CD4-positive, alpha-beta T cell treated with Interferon gamma for 1 hour (primary cell): ENCODE results near the gene DHX38.
"Not testable (repeated sequence)": the region's sequence is repeated elsewhere in the genome, so short reads cannot be mapped to it uniquely, and the experiment has no call there.

Experiments used
- DNase-seq: peaks from one replicate; pipeline ENCODE4 v3.0.0-alpha.2; 2020

DHX38 gene

DNA sequence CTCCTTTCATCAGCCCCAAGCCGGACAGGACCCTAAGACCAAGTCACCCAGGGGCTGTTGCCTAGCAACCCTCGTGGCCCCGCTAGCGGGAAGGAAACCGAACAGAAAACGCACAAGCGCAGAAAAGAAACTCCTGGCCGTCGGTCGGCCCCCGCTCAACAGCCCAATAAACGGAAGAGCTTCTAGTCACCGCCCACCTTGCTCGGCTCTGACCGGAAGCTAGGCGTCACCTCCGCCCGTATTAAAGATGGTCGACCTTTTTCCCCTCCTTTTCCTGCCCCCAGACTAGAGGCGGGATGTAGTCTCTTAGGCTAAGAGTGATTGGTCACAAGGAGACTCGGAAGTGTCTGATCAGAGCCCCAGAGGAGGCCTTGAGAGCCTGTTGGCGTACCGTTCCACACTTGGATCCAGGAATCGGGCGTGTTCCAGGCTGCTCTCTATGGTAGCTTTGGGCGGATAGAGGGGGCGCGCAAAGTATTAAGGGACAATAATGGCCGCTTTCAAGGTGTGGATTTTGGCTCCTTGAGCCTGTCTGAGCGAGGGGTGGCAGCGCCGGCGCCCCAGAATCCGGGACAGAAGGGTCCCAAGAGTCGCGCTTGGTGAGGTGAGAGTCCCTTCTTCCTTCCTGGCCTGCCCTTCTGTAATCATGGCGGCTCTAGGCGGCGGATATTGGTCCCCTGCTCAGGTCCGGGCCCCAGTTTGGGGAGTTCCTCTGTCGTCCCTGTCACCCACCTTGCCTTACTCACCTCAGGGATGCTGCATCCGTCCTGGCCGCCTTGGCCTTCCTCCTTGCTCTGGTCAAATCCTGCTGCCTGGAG lies at the start of gene DHX38, which contains the start of gene TXNL4B:
Gene DHX38 (plus strand): TSS at position 400 of the 818 bp plus-strand sequence. CDS start 2,311 bp downstream, outside the sequence.
Gene TXNL4B (minus strand): TSS at position 173 of the 818 bp plus-strand sequence. CDS start 2,871 bp downstream, outside the sequence.
- peak; percentile 95 for DNase-seq

DNA sequence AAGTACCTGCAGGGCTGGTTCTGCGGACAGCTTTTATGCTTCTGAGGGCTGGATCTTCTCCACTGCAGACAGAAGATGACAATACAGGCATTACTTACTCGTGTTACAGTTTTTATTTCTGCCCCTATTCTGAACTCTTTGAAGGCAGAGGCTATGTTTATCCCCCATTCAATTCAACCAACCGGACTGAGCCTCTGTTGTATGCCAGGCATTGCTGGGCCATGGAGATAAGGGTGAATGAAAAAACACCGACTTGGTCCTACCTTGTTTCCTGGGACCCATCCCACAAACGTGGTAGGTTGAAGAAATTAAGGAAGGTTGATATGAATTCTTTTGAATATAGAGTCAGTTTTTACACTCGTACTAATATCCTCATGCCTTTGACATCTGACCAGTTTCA lies 49.4 kb upstream of the DHX38 start:
- no peak for DNase-seq

DNA sequence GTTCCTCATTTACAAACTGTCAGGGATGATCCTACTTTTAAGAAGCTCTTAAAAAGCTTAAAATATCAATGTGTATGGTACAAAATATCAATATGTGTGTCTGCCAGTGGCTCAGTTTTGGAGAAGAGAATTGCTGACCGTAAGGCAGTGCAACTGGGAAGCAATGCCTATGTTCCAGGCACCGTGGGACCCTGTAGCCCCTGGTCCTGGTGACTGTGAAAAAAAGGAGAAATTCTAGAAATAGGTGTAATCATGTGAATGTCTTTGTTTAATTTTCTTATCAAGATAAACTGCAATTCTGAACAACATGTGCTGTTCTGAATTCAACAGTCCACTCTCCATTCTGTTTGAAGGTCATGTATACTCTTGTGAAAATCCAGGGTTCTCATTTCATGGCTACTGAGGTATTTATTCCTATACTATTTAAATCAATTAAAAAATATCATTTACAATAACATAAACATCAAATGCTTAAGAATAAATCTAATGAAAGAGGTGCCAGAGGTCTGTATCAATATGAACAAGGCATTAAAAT lies 48.8 kb upstream of the DHX38 start:
- no peak for DNase-seq

DNA sequence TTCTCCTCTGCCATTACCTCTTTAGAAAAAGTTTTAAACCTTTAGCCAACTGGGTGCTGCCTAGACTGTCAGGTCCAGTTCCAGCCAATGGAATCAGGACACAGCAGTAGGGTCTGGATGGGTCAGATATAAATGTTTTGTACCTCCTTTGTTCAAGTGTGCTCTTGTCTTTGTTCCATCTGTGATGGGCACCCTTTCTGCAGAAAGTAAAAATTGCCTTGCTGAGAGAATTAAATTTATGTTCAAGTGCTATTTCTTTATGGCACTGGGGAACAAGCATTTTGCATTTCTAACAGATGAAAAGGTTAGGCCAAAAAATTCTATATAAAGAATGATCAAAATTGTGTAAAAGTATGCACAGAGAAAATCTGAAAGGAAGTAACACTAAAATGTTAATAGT lies 44.5 kb upstream of the DHX38 start:
- DNase-seq = no peak

DNA sequence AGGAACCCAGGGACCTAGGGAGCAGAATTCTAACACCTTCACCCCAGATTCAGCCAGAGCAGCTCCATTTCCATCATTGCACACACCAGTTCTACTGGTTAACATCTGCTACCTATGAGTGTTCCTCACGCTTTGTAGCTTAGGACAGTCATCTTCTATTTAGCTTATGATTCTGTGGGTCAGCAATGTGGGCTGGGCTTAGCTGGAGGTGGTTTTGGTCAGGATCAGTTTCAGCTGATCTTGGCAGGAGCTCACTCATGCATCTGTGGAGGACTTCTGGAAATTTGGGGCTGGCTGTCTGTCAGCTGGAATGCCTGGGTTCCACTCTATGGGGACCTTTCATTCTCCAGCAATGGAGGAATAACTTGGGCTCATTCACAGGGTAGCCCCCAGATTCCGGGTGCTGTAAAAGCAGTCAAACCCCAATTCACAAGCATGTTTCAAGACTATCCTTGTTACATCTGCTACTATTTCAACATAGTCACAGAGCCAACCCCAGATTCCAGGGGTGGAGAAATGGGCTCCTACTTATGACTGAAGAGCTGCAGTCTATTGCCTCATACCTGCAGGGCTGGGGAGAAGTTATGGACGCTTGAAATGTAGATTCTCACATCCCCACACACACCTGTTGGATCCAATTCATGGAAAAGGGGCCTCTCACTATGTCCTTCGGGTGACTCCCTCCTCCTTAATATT lies 42.7 kb upstream of the DHX38 start:
- no peak for DNase-seq

- DNase-seq = no peak
Observed at GRCh38 chr16:72051818-72052217, 41.8 kb upstream of the DHX38 start.

DNA sequence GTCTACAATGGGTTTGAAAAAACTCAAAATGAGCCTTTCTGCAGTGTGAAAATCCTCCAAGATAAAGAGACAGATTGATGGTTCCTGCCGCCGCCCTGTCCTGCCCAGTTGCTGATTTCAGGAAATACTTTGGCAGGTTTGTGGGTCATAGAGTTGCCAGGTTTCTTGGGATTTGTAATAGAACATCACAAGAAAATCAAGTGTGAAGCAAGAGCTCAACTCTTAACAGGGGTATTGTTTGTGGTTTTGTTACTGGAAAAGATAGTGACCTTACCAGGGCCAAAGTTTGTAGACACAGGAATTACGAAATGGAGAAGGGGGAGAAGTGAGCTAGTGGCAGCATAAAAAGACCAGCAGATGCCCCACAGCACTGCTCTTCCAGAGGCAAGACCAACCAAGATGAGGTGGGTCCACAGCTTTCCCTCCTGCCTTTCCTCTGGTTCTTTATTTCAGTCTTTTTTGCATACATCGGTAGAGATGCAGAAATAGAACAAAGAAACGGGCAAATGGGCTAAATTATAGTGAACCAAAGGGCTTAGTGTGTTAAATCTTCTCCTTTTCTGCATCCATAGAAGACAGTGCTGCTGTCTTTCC lies 39.3 kb upstream of the DHX38 start, which contains the start of gene HP:
Gene HP (plus strand): TSS at position 252 of the 594 bp plus-strand sequence. CDS start 148 bp downstream, at position 400.
- DNase-seq = not testable (repeated sequence)

- DNase-seq = no peak
Observed at GRCh38 chr16:72055911-72056310, 37.7 kb upstream of the DHX38 start.

DNA sequence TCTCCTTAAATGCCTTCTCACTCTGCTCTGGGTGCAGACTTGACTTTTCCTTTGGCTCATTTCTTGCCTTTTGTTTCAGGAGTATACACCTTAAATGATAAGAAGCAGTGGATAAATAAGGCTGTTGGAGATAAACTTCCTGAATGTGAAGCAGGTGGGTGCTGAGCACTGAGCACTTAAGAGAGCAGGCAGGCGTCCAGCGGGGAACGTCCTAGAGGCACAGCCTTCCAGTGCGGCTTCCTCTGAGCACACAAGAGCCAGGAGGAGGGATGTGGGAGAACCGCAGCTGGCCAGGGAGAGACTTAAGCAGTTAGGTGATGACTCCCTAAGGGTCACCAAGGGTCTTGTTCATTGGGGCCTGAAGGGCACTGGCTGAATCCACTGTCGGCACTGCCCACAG lies 36.3 kb upstream of the DHX38 start:
- not testable (repeated sequence) for DNase-seq

DNA sequence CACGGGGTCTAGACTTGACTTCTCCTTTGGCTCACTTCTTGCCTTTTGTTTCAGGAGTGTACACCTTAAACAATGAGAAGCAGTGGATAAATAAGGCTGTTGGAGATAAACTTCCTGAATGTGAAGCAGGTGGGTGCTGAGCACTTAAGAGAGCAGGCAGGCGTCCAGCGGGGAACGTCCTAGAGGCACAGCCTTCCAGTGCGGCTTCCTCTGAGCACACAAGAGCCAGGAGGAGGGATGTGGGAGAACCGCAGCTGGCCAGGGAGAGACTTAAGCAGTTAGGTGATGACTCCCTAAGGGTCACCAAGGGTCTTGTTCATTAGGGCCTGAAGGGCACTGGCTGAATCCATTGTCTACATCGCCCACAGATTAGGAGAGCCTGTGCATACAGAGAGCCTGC lies 34.6 kb upstream of the DHX38 start:
- DNase-seq = not testable (repeated sequence)

GRCh38 chr16:72060405-72060804 lies 33.2 kb upstream of the DHX38 start:
- no peak for DNase-seq

DNA sequence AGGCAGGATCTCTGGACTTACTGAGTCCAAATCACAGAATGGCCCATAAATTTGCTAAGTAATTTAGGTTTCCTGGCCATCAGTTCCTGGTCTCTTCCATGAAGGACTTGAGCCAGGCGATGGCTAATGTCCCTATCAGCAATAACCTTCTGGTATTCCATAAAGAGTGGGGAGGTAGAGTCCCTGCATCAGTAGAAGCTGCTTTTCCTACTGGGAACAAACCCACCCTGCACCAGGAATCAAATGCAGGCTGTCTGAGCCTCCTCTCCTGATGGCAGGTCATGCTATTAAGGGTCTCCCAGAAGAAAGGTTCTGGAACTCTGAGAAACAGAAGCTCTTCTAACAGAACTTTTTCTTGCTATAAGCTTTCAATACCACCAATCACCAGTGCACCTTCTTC lies 32.1 kb upstream of the DHX38 start:
- no peak for DNase-seq

DNA sequence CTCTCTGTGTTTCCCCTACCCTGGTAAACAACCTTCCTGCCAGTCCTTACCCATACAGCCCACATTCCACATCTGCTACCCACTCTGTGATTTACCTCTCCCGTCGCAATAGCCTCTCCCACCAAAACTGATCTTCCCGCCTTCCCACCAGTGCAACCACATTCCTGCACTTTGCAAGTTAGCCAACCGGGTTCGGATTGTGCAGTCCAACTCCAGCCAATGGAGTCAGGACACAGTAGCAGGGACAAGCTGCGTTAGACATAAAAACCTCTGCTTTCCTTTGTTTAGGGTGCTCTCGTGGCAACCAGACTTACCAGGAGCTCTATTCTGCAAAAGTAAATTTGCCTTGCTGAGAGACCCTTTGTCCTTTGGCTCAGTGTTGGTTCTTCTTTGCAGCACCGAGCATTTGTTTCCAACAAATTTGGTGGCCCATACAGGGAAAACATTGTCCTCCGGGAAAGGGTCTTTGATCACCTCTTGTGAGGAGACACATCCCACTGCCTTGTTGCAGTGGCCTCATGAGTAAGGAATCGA lies 29.2 kb upstream of the DHX38 start:
- DNase-seq = no peak

DNA sequence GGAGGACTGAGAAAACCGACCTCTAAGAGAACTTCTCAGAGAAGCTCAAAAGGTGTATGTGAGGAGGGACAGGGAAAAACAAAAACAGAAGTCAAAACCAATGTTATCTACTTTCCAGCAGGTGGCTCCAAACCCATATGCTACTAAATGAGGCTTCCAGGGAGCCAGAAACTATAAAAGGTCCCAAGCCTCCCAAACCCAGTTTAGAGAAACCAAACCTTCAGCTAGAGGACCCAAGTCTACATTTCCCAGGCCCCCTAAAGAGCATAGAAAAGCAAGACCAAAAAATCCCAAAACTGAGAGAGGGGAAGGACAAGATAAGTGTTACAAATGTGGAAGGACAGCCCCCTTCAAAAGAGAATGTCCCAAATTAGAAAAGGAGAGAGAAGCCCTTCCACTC lies 26.9 kb upstream of the DHX38 start:
- no peak for DNase-seq

GRCh38 chr16:72068930-72069329 lies 24.7 kb upstream of the DHX38 start:
- no peak for DNase-seq

- no peak for DNase-seq
Observed at GRCh38 chr16:72072514-72073342, 20.9 kb upstream of the DHX38 start.

DNA sequence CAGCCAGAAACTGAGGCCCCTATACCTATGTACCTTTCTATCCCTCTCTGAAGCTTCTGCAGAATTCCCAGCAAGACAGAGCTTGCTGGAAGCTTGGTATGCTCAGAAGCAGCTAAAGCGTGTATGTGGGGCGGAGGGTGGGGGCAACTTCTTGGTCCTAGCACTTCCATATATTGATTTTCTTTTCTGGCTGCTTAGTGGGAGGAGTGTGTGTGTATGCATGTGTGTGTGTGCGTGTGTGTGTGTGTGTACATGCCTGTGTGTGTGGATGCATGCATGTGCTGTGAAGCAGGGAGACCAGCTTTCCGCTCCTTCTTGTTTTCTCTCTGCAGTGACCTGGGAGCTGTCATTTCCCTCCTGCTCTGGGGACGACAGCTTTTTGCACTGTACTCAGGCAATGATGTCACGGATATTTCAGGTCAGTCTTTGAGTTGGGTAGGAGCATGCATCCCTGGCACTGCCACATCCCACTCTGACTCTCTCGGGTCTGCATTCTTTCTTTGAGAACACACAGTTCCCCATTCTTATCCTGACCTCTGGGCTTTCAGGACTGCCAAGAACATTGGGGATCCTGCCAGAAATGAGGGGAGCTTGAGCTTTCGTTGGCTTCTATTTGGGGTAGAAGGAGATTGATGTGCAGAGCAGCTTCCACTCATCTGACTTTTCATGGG lies 20.0 kb upstream of the DHX38 start:
- DNase-seq = no peak

DNA sequence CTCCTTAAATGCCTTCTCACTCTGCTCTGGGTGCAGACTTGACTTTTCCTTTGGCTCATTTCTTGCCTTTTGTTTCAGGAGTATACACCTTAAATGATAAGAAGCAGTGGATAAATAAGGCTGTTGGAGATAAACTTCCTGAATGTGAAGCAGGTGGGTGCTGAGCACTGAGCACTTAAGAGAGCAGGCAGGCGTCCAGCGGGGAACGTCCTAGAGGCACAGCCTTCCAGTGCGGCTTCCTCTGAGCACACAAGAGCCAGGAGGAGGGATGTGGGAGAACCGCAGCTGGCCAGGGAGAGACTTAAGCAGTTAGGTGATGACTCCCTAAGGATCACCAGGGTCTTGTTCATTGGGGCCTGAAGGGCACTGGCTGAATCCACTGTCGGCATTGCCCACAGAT lies 18.6 kb upstream of the DHX38 start:
- DNase-seq = not testable (repeated sequence)

- not testable (repeated sequence) for DNase-seq
Observed at GRCh38 chr16:72076991-72077706, 16.5 kb upstream of the DHX38 start.

DNA sequence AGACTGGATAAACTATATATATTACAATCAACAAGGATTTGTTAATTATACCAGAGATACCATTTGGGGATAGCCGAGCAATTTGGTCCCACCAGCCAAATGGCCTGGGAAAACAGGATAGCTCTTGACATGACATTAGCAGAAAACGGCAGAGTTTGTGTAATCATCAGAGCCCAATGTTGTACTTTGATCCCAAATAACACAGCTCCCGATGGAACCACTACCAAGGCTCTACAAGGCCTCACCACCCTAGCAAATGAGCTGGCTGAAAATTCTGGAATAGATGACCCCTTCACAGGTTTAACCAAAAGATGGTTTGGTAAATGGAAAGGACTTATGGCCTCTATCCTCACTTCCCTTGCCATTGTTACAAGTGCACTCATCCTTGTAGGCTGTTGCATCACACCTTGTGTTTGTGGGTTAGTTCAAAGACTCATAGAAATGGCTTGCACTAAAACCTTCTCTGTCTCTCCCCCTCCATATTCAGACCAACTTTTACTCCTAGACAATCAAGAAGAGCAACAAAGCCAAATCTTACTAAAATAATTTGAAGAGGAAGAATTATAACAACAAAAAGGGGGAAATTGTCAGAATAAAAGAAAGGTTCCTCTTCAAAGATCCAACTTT lies 9.8 kb upstream of the DHX38 start:
- no peak for DNase-seq
